ENCODE measurements around the gene ZNF683. TPM values are rescaled to one million over a fixed set of nuclear protein-coding genes. Genes with fewer than 3 reads are reported as not detected.

ZNF683 gene
- polyA plus RNA-seq, 1 donor from 2014 or later, result not detected

DNA sequence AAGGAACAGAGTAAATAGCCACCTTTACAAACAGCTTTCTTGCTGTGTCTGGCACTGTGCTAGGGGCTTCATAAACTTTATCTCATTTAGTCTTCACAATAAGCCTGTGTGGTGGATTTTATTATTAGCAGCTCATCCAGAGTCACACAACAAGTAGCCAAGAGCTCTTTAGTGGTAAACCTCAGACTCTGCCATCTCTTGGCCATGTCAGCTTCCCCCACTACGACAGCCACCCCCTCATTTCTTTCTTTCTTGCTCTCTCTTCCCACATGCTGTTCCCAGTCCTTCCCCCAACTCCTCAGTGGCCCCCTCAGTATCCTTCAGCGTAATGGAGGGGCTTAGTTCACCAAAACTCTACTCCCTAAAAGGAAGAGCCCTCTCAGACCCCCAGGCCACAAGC lies 1.2 kb upstream of the ZNF683 start:
- no peaks in the 10 kb centered on the region for H3K36me3 ChIP-seq (ENCODE audit: insufficient read depth, low read length)
- H3K9ac ChIP-seq (ENCODE audit: low read length), result no peak overlapping the region
- no peak for TF ChIP-seq MXI1 (conservative IDR thresholded peaks at IDR 0.05; ENCODE audit: poor library complexity, severe bottlenecking)
- no peak for TF ChIP-seq EP300 (conservative IDR thresholded peaks at IDR 0.05; ENCODE audit: poor library complexity, severe bottlenecking)
- TF ChIP-seq, protein P1, sequence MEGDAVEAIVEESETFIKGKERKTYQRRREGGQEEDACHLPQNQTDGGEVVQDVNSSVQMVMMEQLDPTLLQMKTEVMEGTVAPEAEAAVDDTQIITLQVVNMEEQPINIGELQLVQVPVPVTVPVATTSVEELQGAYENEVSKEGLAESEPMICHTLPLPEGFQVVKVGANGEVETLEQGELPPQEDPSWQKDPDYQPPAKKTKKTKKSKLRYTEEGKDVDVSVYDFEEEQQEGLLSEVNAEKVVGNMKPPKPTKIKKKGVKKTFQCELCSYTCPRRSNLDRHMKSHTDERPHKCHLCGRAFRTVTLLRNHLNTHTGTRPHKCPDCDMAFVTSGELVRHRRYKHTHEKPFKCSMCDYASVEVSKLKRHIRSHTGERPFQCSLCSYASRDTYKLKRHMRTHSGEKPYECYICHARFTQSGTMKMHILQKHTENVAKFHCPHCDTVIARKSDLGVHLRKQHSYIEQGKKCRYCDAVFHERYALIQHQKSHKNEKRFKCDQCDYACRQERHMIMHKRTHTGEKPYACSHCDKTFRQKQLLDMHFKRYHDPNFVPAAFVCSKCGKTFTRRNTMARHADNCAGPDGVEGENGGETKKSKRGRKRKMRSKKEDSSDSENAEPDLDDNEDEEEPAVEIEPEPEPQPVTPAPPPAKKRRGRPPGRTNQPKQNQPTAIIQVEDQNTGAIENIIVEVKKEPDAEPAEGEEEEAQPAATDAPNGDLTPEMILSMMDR (IDR thresholded peaks at IDR 0.05; ENCODE audit: poor library complexity, severe bottlenecking), result no peak
- TF ChIP-seq RAD21 (conservative IDR thresholded peaks at IDR 0.05), result no peak
- no peak for TF ChIP-seq POLR2AphosphoS5 (IDR thresholded peaks at IDR 0.05)
- no peaks in the 10 kb centered on the region for H3F3A ChIP-seq (ENCODE audit: insufficient read depth, low read length, poor library complexity, severe bottlenecking)
- H3K4me3 ChIP-seq (ENCODE audit: low read length), result no peak overlapping the region
- no peaks in the 10 kb centered on the region for H4K20me1 ChIP-seq (ENCODE audit: insufficient read depth)
- no peaks in the 10 kb centered on the region for H3K9me2 ChIP-seq (ENCODE audit: insufficient read depth, low read length)
- no peaks in the 10 kb centered on the region for H3K79me2 ChIP-seq (replicated peaks; ENCODE audit: insufficient read depth, low read length)
- H3K27ac ChIP-seq (ENCODE audit: low read length), result no peak overlapping the region
- H3K27me3 ChIP-seq (ENCODE audit: insufficient read depth, low read depth, low read length), result no peaks in the 10 kb centered on the region
- H3K4me2 ChIP-seq (ENCODE audit: low read length), result no peak overlapping the region
- H2AFZ ChIP-seq (ENCODE audit: low read depth, low read length), result no peak overlapping the region
- no peaks in the 10 kb centered on the region for H3K9me3 ChIP-seq (ENCODE audit: low read length)

DNA sequence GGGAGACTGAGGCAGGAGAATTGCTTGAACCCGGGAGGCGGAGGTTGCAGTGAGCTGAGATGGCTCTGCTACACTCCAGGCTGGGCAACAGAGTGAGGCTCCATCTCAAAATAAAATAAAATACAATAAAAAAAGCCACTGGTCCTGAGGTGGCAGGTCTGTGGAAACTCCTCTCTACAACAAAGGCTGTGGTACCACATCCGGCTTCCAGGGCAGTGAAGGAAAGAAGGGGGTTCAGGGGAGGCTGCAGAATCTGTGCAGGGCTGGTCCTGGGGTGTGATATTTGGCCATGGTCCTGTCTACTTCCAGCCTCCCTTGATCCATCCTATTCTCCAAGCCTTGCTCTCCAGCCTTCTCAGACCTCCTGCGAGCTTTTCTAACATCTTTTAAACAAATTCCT lies 731 bp upstream of the ZNF683 start:
- no peak overlapping the region for H3K9ac ChIP-seq (ENCODE audit: low read length)
- no peak overlapping the region for H3K4me3 ChIP-seq (ENCODE audit: low read length)
- H3K79me2 ChIP-seq (replicated peaks; ENCODE audit: insufficient read depth, low read length), result no peaks in the 10 kb centered on the region
- no peak overlapping the region for H2AFZ ChIP-seq (ENCODE audit: low read depth, low read length)
- no peak overlapping the region for H3K4me2 ChIP-seq (ENCODE audit: low read length)
- TF ChIP-seq MXI1 (conservative IDR thresholded peaks at IDR 0.05; ENCODE audit: poor library complexity, severe bottlenecking) (no peak), TAF1 (IDR thresholded peaks at IDR 0.05; ENCODE audit: low read depth) (no peak), EP300 (conservative IDR thresholded peaks at IDR 0.05; ENCODE audit: poor library complexity, severe bottlenecking) (no peak), POLR2AphosphoS5 (IDR thresholded peaks at IDR 0.05) (no peak), SMC3 (conservative IDR thresholded peaks at IDR 0.05; ENCODE audit: poor library complexity) (no peak), RAD21 (conservative IDR thresholded peaks at IDR 0.05) (no peak), EZH2 (IDR thresholded peaks at IDR 0.05; ENCODE audit: borderline replicate concordance, insufficient read depth, low read length, poor library complexity, severe bottlenecking) (no peak)
- TF ChIP-seq, protein P1 (IDR thresholded peaks at IDR 0.05; ENCODE audit: poor library complexity, severe bottlenecking), result no peak
- TF ChIP-seq, protein P2, sequence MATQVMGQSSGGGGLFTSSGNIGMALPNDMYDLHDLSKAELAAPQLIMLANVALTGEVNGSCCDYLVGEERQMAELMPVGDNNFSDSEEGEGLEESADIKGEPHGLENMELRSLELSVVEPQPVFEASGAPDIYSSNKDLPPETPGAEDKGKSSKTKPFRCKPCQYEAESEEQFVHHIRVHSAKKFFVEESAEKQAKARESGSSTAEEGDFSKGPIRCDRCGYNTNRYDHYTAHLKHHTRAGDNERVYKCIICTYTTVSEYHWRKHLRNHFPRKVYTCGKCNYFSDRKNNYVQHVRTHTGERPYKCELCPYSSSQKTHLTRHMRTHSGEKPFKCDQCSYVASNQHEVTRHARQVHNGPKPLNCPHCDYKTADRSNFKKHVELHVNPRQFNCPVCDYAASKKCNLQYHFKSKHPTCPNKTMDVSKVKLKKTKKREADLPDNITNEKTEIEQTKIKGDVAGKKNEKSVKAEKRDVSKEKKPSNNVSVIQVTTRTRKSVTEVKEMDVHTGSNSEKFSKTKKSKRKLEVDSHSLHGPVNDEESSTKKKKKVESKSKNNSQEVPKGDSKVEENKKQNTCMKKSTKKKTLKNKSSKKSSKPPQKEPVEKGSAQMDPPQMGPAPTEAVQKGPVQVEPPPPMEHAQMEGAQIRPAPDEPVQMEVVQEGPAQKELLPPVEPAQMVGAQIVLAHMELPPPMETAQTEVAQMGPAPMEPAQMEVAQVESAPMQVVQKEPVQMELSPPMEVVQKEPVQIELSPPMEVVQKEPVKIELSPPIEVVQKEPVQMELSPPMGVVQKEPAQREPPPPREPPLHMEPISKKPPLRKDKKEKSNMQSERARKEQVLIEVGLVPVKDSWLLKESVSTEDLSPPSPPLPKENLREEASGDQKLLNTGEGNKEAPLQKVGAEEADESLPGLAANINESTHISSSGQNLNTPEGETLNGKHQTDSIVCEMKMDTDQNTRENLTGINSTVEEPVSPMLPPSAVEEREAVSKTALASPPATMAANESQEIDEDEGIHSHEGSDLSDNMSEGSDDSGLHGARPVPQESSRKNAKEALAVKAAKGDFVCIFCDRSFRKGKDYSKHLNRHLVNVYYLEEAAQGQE (IDR thresholded peaks at IDR 0.05; ENCODE audit: borderline replicate concordance), result no peak
- H3K27ac ChIP-seq (ENCODE audit: low read length), result no peak overlapping the region
- no peaks in the 10 kb centered on the region for H3K27me3 ChIP-seq (ENCODE audit: insufficient read depth, low read depth, low read length)
- H3K36me3 ChIP-seq (ENCODE audit: insufficient read depth, low read length), result no peaks in the 10 kb centered on the region
- no peaks in the 10 kb centered on the region for H3K9me2 ChIP-seq (ENCODE audit: insufficient read depth, low read length)
- no peaks in the 10 kb centered on the region for H3K9me3 ChIP-seq (ENCODE audit: low read length)
- H3F3A ChIP-seq (ENCODE audit: insufficient read depth, low read length, poor library complexity, severe bottlenecking), result no peaks in the 10 kb centered on the region
- no peaks in the 10 kb centered on the region for H4K20me1 ChIP-seq (ENCODE audit: insufficient read depth)

Measured in neural cell (in vitro differentiated cells).